A549 (cell line): Measurements from ENCODE around the gene COMMD9. TPM values are rescaled to one million over a fixed set of nuclear protein-coding genes. Genes with fewer than 3 reads are reported as not detected.

Source experiments
- ATAC-seq, 2 experiments: fragments of 200-7000 bp in 1 of 2; fragments of >200 bp in 1 of 2; cut with Nextera tagmentation in 1 of 2; cut with Tn5 transposase in 1 of 2; 3 replicates each; pipeline versions ENCODE4 v1.8.0 to v1.9.1; 2018 to 2020; ENCODE audit warnings: mild to moderate bottlenecking in 1 of 2, moderate library complexity in 1 of 2
- CTCF ChIA-PET: fragments of 300-600 bp; sonication (Branson Sonifier 250); formaldehyde crosslinking; extraction: SDS; loops from one replicate; lab custom pipeline; 2021; ENCODE audit warnings: antibody characterized with exemption, inconsistent platforms; lab: Yijun Ruan, JAX
- POLR2A ChIA-PET: fragments of 350-600 bp; formaldehyde crosslinking; extraction: SDS; loops from one replicate; lab custom pipeline; 2021; ENCODE audit warnings: antibody characterized with exemption, inconsistent platforms; lab: Yijun Ruan, JAX
- DNase-seq, 2 experiments: peaks; one replicate each; pipeline versions ENCODE4 v3.0.0 to v3.0.0-alpha.2; 2011 to 2016; ENCODE audit warnings: low read depth in 1 of 2, low spot score in 1 of 2
- FAIRE-seq: peaks from 2 replicates; lab custom pipeline; 2011; peaks lifted over from hg19 to GRCh38; lab: Jason Lieb, UNC
- H3K27ac ChIP-seq, 2 experiments: fragments of >200 bp; sonication (Bioruptor Twin); formaldehyde crosslinking; 3 replicates each; pipeline ENCODE4 v1.5.1; 2016 to 2017
- H3K4me1 ChIP-seq: fragments of >200 bp; sonication (Bioruptor Twin); formaldehyde crosslinking; 3 replicates; pipeline ENCODE4 v1.6.1; 2016
- H3K4me2 ChIP-seq: fragments of >200 bp; sonication (Bioruptor Twin); formaldehyde crosslinking; 3 replicates; pipeline ENCODE4 v1.6.1; 2016
- H3K4me3 ChIP-seq: fragments of >200 bp; sonication (Bioruptor Twin); formaldehyde crosslinking; 3 replicates; pipeline ENCODE4 v1.5.1; 2016
- H3K9me3 ChIP-seq: fragments of >200 bp; sonication (Bioruptor Twin); formaldehyde crosslinking; 3 replicates; pipeline ENCODE4 v1.6.1; 2016
- CBX2 ChIP-seq: fragments of 200-600 bp; sonication (generic); IDR thresholded peaks from 2 replicates; pipeline ENCODE4 v1.6.1; 2016; ENCODE audit warnings: low read depth, mild to moderate bottlenecking, borderline replicate concordance
- CBX8 ChIP-seq: fragments of 200-600 bp; sonication (generic); IDR thresholded peaks from 2 replicates; pipeline ENCODE4 v1.6.1; 2016
- CEBPB ChIP-seq, 2 experiments: fragments of >200 bp in 1 of 2; sonication (Bioruptor Twin) in 1 of 2; formaldehyde crosslinking in 1 of 2; IDR thresholded peaks; 2 replicates each; pipeline ENCODE4 v1.6.1; 2012 to 2016
- CHD2 ChIP-seq: fragments of 150-350 bp; IDR thresholded peaks from 2 replicates; pipeline ENCODE4 v1.6.1; 2014; ENCODE audit warnings: low read length; ENCODE audit not compliant: partially characterized antibody
- CHD4 ChIP-seq: fragments of 200-600 bp; sonication (generic); IDR thresholded peaks from 2 replicates; pipeline ENCODE4 v1.6.1; 2016; ENCODE audit warnings: antibody characterized with exemption, mild to moderate bottlenecking, borderline replicate concordance
- EP300 ChIP-seq, 2 experiments: fragments of >200 bp; sonication (Bioruptor Twin); formaldehyde crosslinking; IDR thresholded peaks; 2 replicates in 1 of 2; 3 replicates in 1 of 2; pipeline ENCODE4 v1.6.1; 2016 to 2017
- FOSL2 ChIP-seq, 2 experiments: fragments of 450-650 bp in 1 of 2; fragments of >200 bp in 1 of 2; sonication (Bioruptor Twin) in 1 of 2; formaldehyde crosslinking; IDR thresholded peaks; 2 replicates each; pipeline versions ENCODE4 v1.5.0 to v1.6.1; 2016 to 2020; ENCODE audit warnings: mild to moderate bottlenecking in 1 of 2, moderate library complexity in 1 of 2
- HOXB13 ChIP-seq: fragments of 250-450 bp; sonication (Bioruptor Pico); IDR thresholded peaks from 2 replicates; pipeline ENCODE4 v1.5.0; 2020; ENCODE audit warnings: low read depth, mild to moderate bottlenecking, moderate library complexity
- KDM5A ChIP-seq: fragments of 200-600 bp; sonication (generic); IDR thresholded peaks from 2 replicates; pipeline ENCODE4 v1.6.1; 2016; ENCODE audit warnings: antibody characterized with exemption, mild to moderate bottlenecking
- MAFK ChIP-seq: fragments of 450-650 bp; IDR thresholded peaks from 2 replicates; pipeline ENCODE4 v1.6.1; 2014; ENCODE audit not compliant: partially characterized antibody
- MYC ChIP-seq: IDR thresholded peaks from 2 replicates; pipeline ENCODE4 v1.6.1; 2012; ENCODE audit warnings: mild to moderate bottlenecking, inconsistent platforms, low read length, improper control_type of control experiment, borderline replicate concordance
- NPAS2 ChIP-seq: fragments of 250-450 bp; sonication (Bioruptor Pico); IDR thresholded peaks from 2 replicates; pipeline ENCODE4 v1.8.0; 2022; ENCODE audit warnings: mild to moderate bottlenecking, moderate library complexity, borderline replicate concordance
- POLR2A ChIP-seq: IDR thresholded peaks from 2 replicates; pipeline ENCODE4 v1.6.1; 2012; ENCODE audit warnings: mild to moderate bottlenecking, low read length
- RAD21 ChIP-seq, 2 experiments: fragments of >200 bp in 1 of 2; sonication (Bioruptor Twin) in 1 of 2; formaldehyde crosslinking in 1 of 2; IDR thresholded peaks in 1 of 2; conservative IDR thresholded peaks in 1 of 2; 2 replicates in 1 of 2; 3 replicates in 1 of 2; pipeline ENCODE4 v1.6.1; 2012 to 2018; ENCODE audit warnings: inconsistent platforms in 1 of 2
- RARB ChIP-seq: fragments of 250-450 bp; sonication (Bioruptor Pico); IDR thresholded peaks from 2 replicates; pipeline ENCODE4 v1.8.0; 2021; ENCODE audit warnings: mild to moderate bottlenecking, moderate library complexity
- RCOR1 ChIP-seq: fragments of 150-350 bp; IDR thresholded peaks from 2 replicates; pipeline ENCODE4 v1.6.1; 2014; ENCODE audit warnings: antibody characterized with exemption, low read length, low read depth
- RNF2 ChIP-seq: fragments of 200-600 bp; sonication (generic); IDR thresholded peaks from 2 replicates; pipeline ENCODE4 v1.6.1; 2016; ENCODE audit warnings: low read depth, mild to moderate bottlenecking, antibody characterized with exemption, moderate library complexity, borderline replicate concordance
- SREBF2 ChIP-seq: fragments of 450-650 bp; IDR thresholded peaks from 2 replicates; pipeline ENCODE4 v1.6.1; 2014; ENCODE audit warnings: mild to moderate bottlenecking, moderate library complexity
- TP53 ChIP-seq: fragments of 250-450 bp; sonication (Bioruptor Pico); IDR thresholded peaks from 2 replicates; pipeline ENCODE4 v1.5.0; 2021; ENCODE audit warnings: mild to moderate bottlenecking, moderate library complexity
- WGBS: methylation state at CpG from one replicate; pipeline ENCODE4 v1.1.6; 2017; ENCODE audit errors: missing lambda C conversion rate; 5-methylcytosine and 5-hydroxymethylcytosine counted together
- polyA plus RNA-seq, 4 experiments: library from polyadenylated mRNA; depleted of rRNA in 3 of 4; stranded (reverse); fragments of >200 nt; fragmentation: RNase III in 1 of 4; extraction: RNeasy Plus Mini Kit Qiagen cat#74134 plus additional on column Dnase treatment in 1 of 4; gene quantifications; 2 replicates in 3 of 4; 3 replicates in 1 of 4; pipeline ENCODE4 v1.2.3, GENCODE V29; 2011 to 2017
- TF ChIP-seq, protein P1 (sequence below): fragments of 450-650 bp; IDR thresholded peaks from 2 replicates; pipeline ENCODE4 v1.6.1; 2014; ENCODE audit warnings: antibody characterized with exemption
- TF ChIP-seq, protein P2 (sequence below): IDR thresholded peaks from 2 replicates; pipeline ENCODE4 v1.6.1; 2012
- TF ChIP-seq, protein P3 (sequence below): fragments of >200 bp; sonication (Bioruptor Twin); formaldehyde crosslinking; IDR thresholded peaks from 3 replicates; pipeline ENCODE4 v1.6.1; 2016
- TF ChIP-seq, protein P4 (sequence below): fragments of 150-350 bp; IDR thresholded peaks from 2 replicates; pipeline ENCODE4 v1.6.1; 2014; ENCODE audit warnings: low read depth, mild to moderate bottlenecking, low read length

COMMD9 gene
- polyA plus RNA-seq, 2 of the 4 experiments (the other 2 are of a cell fraction), result 36.3 to 37.3 TPM

DNA sequence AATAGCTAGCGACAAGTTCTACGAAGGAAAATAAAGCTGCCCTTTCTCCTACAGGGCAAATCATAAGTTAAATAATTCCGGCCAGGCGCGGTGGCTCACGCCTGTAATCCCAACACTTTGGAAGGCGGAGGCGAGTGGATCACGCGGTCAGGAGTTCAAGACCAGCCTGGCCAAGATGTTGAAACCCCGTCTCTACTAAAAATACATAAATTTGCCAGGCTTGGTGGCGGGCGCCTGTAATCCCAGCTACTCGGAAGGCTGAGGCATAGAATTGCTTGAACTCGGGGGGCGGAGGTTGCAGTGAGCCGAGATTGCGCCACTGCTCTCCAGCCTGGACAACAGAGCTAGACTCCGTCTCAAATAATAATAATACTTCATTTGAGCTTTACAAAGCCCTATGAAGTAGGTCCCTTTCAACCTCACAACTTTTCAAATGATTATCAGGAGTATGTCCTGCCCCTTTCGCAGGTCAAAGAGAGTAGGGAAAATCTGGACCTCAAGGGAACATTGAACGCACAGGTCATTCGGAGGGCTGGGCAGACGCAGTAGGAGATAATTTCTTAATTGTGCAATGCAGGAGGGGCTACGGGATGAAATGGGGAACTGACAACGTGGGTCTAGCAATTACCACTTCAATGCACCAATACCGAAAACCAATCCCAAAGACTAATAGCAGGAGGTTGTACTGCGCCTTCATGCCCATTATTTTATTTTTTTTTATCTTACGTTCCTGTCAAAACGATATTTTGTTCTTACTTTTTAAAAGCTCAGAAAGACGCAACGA is 590 bp downstream of the COMMD9 start:
- POLR2A ChIA-PET, result interaction anchor here (1.0 kb wide), 1 partner anchor 10 kb away, joined by 7 read pairs; no protein-coding TSS in a partner anchor
- FAIRE-seq, result no peak
- DNase-seq, result no peak

DNA sequence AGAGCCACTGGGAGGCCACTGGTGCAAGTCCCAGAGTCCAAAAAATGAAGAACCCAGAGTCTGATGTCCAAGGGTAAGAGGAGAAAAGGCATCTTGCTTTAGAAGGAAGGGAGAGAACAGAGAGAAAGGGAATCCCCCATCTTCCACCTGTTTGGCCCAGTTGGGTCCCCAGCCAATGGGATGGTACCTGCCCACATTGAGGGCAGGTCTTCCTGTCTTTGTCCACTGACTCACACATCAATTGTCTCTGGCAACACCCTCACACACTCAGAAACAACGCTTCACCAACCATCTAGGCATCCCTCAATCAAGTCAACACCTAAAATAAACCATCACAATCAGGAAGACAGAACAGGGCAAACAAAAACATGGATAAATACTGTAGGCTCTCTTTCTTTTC is 6.3 kb downstream of the COMMD9 start:
- no peak for ATAC-seq
- no peak for TF ChIP-seq CHD2
- TF ChIP-seq, protein P1, sequence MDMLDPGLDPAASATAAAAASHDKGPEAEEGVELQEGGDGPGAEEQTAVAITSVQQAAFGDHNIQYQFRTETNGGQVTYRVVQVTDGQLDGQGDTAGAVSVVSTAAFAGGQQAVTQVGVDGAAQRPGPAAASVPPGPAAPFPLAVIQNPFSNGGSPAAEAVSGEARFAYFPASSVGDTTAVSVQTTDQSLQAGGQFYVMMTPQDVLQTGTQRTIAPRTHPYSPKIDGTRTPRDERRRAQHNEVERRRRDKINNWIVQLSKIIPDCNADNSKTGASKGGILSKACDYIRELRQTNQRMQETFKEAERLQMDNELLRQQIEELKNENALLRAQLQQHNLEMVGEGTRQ, result no peak
- TF ChIP-seq, protein P2, sequence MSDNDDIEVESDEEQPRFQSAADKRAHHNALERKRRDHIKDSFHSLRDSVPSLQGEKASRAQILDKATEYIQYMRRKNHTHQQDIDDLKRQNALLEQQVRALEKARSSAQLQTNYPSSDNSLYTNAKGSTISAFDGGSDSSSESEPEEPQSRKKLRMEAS, result no peak
- TF ChIP-seq, protein P3, sequence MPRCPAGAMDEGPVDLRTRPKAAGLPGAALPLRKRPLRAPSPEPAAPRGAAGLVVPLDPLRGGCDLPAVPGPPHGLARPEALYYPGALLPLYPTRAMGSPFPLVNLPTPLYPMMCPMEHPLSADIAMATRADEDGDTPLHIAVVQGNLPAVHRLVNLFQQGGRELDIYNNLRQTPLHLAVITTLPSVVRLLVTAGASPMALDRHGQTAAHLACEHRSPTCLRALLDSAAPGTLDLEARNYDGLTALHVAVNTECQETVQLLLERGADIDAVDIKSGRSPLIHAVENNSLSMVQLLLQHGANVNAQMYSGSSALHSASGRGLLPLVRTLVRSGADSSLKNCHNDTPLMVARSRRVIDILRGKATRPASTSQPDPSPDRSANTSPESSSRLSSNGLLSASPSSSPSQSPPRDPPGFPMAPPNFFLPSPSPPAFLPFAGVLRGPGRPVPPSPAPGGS, result no peak
- no peak for TF ChIP-seq HOXB13 (CRISPR knock-in tag)
- TF ChIP-seq EP300 (IDR thresholded peaks at IDR 0.05), result no peak
- TF ChIP-seq FOSL2 (IDR thresholded peaks at IDR 0.05), result no peak
- TF ChIP-seq FOSL2 (CRISPR knock-in tag; IDR thresholded peaks at IDR 0.05), result no peak
- no peak for TF ChIP-seq KDM5A
- no peak for TF ChIP-seq RNF2
- no peak for TF ChIP-seq RARB
- no peak for TF ChIP-seq RCOR1
- no peak for TF ChIP-seq POLR2A
- TF ChIP-seq CBX8, result no peak
- TF ChIP-seq MAFK, result no peak
- TF ChIP-seq RAD21 (conservative IDR thresholded peaks at IDR 0.05 in 1 of 2, IDR thresholded peaks at IDR 0.05 in 1 of 2), result no peak
- TF ChIP-seq CBX2, result no peak
- TF ChIP-seq, protein P4, sequence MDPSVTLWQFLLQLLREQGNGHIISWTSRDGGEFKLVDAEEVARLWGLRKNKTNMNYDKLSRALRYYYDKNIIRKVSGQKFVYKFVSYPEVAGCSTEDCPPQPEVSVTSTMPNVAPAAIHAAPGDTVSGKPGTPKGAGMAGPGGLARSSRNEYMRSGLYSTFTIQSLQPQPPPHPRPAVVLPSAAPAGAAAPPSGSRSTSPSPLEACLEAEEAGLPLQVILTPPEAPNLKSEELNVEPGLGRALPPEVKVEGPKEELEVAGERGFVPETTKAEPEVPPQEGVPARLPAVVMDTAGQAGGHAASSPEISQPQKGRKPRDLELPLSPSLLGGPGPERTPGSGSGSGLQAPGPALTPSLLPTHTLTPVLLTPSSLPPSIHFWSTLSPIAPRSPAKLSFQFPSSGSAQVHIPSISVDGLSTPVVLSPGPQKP, result no peak
- TF ChIP-seq SREBF2, result no peak
- no peak for TF ChIP-seq NPAS2
- no peak for TF ChIP-seq CHD4
- TF ChIP-seq, all 56 proteins: peak for 0
- CTCF ChIA-PET, result interaction anchor here (1.4 kb wide), 2 partner anchors 13 to 16 kb away, joined by 3 to 4 read pairs; no protein-coding TSS in a partner anchor
- Histone ChIP-seq H3K9me3 (no peaks in the 10 kb centered on the region), H3K4me2 (no peak overlapping the region), H3K4me1 (peaks cover 1% of the 10 kb centered on the region; the same call in 1 of the 3 replicates), H3K4me3 (no peak overlapping the region), H3K27ac (no peak overlapping the region)
- FAIRE-seq, result no peak
- DNase-seq, result no peak
- POLR2A ChIA-PET, result no interaction called here
- 55% methylated on average over 1 of the region's 1 CpG for WGBS

More for the DNA sequence above, 590 bp downstream of the COMMD9 start:
- CTCF ChIA-PET, result interaction anchor here (0.6 to 10.6 kb wide), 11 partner anchors 9 to 467 kb away, joined by 3 to 182 read pairs (median 4); no protein-coding TSS in a partner anchor
- no peaks in the 10 kb centered on the region for H3K9me3 ChIP-seq
- 16% methylated on average over 31 of the region's 31 CpGs for WGBS
- peak overlapping the region; percentile 97 for H3K4me2 ChIP-seq
- ATAC-seq, result peak in 1 of 2 experiments; percentile 44; a peak in 3 of 6 replicates
- H3K4me3 ChIP-seq, result peak overlapping the region; percentile 98
- peaks cover 6% of the 10 kb centered on the region; the same call in 1 of the 3 replicates for H3K4me1 ChIP-seq
- TF ChIP-seq CEBPB (IDR thresholded peaks at IDR 0.05), result peak; percentile 13 to 70; a peak in 1 of 4 replicates
- TF ChIP-seq TP53 (CRISPR knock-in tag), result peak; percentile 10; the same call in 1 of the 2 replicates
- no peak for TF ChIP-seq MYC
- H3K27ac ChIP-seq, result peak overlapping the region; percentile 70 to 85
